RPMI7951 (cell line): Measurements from ENCODE around the gene ZMYND12. TPM values are rescaled to one million over a fixed set of nuclear protein-coding genes. Genes with fewer than 3 reads are reported as not detected.
A peak's percentile ranks its signal among the peaks of the same experiment; 100 is the strongest.
"Not testable (repeated sequence)": the region's sequence is repeated elsewhere in the genome, so short reads cannot be mapped to it uniquely, and the experiment has no call there.

Experiments used
- DNase-seq: peaks from one replicate; pipeline ENCODE4 v3.0.0-alpha.2; 2012; ENCODE audit warnings: low read depth
- total RNA-seq: library from RNA; depleted of rRNA; stranded (reverse); fragments of >200 nt; shearing (Covaris generic); gene quantifications from 2 replicates; pipeline ENCODE4 v1.2.3, GENCODE V29; 2014; rRNA removed

The ZMYND12 gene
- total RNA-seq, result 0.12 and 1.7 TPM in 2 replicates

- DNase-seq, result peak; percentile 92
Measured at GRCh38 chr1:42456010-42456753, at the start of gene ZMYND12, which contains the start of gene PPCS. TSS of gene ZMYND12 (minus strand) at chr1:42456022. CDS start at chr1:42455997, 25 bp downstream. TSS of gene PPCS (plus strand) at chr1:42456543. CDS start at chr1:42456566, 23 bp downstream.

GRCh38 chr1:42504535-42505128, 48.8 kb upstream of the ZMYND12 start:
- no peak for DNase-seq

GRCh38 chr1:42502031-42502430, 46.2 kb upstream of the ZMYND12 start:
- DNase-seq, result not testable (repeated sequence)

GRCh38 chr1:42490237-42490636, 34.4 kb upstream of the ZMYND12 start:
- DNase-seq, result no peak

GRCh38 chr1:42484382-42484781, 28.6 kb upstream of the ZMYND12 start:
- peak; percentile 80 for DNase-seq

- no peak for DNase-seq
Measured at GRCh38 chr1:42482635-42483153, 26.9 kb upstream of the ZMYND12 start.

- no peak for DNase-seq
Measured at GRCh38 chr1:42480921-42481320, 25.1 kb upstream of the ZMYND12 start.

GRCh38 chr1:42479621-42480020, 23.8 kb upstream of the ZMYND12 start:
- peak; percentile 35 for DNase-seq

GRCh38 chr1:42477775-42478174, 22.0 kb upstream of the ZMYND12 start:
- no peak for DNase-seq

GRCh38 chr1:42477354-42477753, 21.5 kb upstream of the ZMYND12 start:
- not testable (repeated sequence) for DNase-seq

GRCh38 chr1:42476605-42477004, 20.8 kb upstream of the ZMYND12 start:
- DNase-seq, result no peak

GRCh38 chr1:42469727-42470126, 13.9 kb upstream of the ZMYND12 start:
- DNase-seq, result no peak

- no peak for DNase-seq
Measured at GRCh38 chr1:42466030-42466429, 10.2 kb upstream of the ZMYND12 start.

- no peak for DNase-seq
Measured at GRCh38 chr1:42463921-42464320, 8.1 kb upstream of the ZMYND12 start.

GRCh38 chr1:42462828-42463763, 7.3 kb upstream of the ZMYND12 start, which contains the start of gene CCDC30:
TSS of gene CCDC30 (plus strand) at chr1:42463286. CDS start at chr1:42480552, 17,266 bp downstream.
- peak; percentile 99 for DNase-seq

- DNase-seq, result no peak
Measured at GRCh38 chr1:42461196-42461595, 5.4 kb upstream of the ZMYND12 start.

- DNase-seq, result peak; percentile 61
Measured at GRCh38 chr1:42456754-42457089, 900 bp upstream of the ZMYND12 start.

- no peak for DNase-seq
Measured at GRCh38 chr1:42454403-42454802, 1.4 kb downstream of the ZMYND12 start.

- peak; percentile 28 for DNase-seq
Measured at GRCh38 chr1:42453386-42453785, 2.4 kb downstream of the ZMYND12 start.

GRCh38 chr1:42450061-42450460, 5.8 kb downstream of the ZMYND12 start:
- no peak for DNase-seq

- no peak for DNase-seq
Measured at GRCh38 chr1:42449256-42449655, 6.6 kb downstream of the ZMYND12 start.

GRCh38 chr1:42442662-42443061, 13.2 kb downstream of the ZMYND12 start:
- DNase-seq, result no peak
